ENCODE data around the gene SPTLC3.

SPTLC3 gene

DNA sequence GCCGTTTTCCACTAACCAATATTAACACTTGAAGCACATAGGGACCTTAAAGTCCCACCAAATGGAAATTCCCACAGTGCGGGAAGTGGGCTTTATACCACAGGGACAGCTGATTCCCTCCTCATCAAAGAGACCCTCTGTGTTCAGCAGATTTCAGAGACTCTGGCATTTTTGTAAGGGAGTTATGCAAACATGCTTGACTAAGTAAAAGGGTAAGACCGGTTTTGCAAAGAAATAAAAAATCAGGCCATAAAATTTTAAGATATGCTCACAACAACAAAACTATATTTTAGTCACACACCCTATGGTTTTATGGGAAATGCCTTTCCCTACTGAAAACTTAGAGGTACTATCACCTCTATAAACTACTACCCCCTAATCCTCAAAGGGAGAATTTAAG is 45.4 kb upstream of the SPTLC3 start:
- H3K4me1 ChIP-seq (ENCODE audit: control insufficient read depth, low read length), result no peaks in the 10 kb centered on the region
- no peaks in the 10 kb centered on the region for H3K36me3 ChIP-seq (ENCODE audit: control insufficient read depth, low read length)
- TF ChIP-seq, protein P1, sequence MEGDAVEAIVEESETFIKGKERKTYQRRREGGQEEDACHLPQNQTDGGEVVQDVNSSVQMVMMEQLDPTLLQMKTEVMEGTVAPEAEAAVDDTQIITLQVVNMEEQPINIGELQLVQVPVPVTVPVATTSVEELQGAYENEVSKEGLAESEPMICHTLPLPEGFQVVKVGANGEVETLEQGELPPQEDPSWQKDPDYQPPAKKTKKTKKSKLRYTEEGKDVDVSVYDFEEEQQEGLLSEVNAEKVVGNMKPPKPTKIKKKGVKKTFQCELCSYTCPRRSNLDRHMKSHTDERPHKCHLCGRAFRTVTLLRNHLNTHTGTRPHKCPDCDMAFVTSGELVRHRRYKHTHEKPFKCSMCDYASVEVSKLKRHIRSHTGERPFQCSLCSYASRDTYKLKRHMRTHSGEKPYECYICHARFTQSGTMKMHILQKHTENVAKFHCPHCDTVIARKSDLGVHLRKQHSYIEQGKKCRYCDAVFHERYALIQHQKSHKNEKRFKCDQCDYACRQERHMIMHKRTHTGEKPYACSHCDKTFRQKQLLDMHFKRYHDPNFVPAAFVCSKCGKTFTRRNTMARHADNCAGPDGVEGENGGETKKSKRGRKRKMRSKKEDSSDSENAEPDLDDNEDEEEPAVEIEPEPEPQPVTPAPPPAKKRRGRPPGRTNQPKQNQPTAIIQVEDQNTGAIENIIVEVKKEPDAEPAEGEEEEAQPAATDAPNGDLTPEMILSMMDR (IDR thresholded peaks at IDR 0.05; ENCODE audit: low read depth, low read length, poor library complexity, severe bottlenecking), result no peak
- no peak for TF ChIP-seq EZH2phosphoT487 (IDR thresholded peaks at IDR 0.05; ENCODE audit: borderline replicate concordance, low read length)
- no peak overlapping the region for H3K27ac ChIP-seq (ENCODE audit: low read depth, low read length)
- no peaks in the 10 kb centered on the region for H3K79me2 ChIP-seq (ENCODE audit: control insufficient read depth, low read length)
- no peak overlapping the region for H3K4me2 ChIP-seq (ENCODE audit: low read length)
- no peaks in the 10 kb centered on the region for H3F3A ChIP-seq (ENCODE audit: control insufficient read depth, insufficient read depth)
- no peaks in the 10 kb centered on the region for H3K9me2 ChIP-seq (replicated peaks; ENCODE audit: control insufficient read depth, low read length)
- no peak overlapping the region for H3K4me3 ChIP-seq (ENCODE audit: low read length)
- H4K20me1 ChIP-seq (ENCODE audit: control insufficient read depth, insufficient read depth, low read depth, low read length), result no peaks in the 10 kb centered on the region
- H3K27me3 ChIP-seq (ENCODE audit: control insufficient read depth, low read length), result no peaks in the 10 kb centered on the region
- H3K9me3 ChIP-seq (ENCODE audit: control insufficient read depth, insufficient read depth, low read length), result no peaks in the 10 kb centered on the region

DNA sequence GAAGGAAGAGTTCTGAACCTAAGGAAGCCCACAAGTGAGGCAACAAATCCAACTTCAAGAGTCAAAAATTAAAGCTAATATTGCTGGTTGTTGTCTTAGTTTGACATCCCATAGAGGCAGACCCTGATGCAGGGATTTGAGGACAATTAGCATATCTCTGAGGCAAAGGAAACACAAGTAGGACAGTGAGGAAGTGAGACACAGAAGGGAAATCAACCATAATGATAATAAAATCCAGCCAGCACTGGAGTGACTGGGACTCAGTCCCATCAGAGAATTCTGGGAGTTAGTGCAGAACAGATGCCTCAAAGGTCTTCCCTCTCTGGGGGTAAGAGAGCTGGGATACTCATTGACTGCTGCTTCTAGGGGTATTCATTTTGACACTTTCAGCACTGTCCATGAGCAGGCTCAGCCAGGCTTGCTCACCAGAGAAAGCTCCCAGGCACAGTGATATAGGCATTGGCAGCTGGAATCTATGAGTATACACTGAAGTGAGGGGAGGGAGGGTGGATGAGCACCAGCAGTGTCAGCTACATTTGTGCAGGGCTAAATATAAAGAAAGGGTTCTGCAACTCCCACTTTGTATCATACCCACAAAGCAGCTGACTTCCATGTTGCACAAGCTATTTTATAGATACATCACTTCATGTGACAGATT is 43.4 kb upstream of the SPTLC3 start:
- Histone ChIP-seq H4K20me1 (ENCODE audit: control insufficient read depth, insufficient read depth, low read depth, low read length) (no peaks in the 10 kb centered on the region), H3K36me3 (ENCODE audit: control insufficient read depth, low read length) (no peaks in the 10 kb centered on the region), H3K4me1 (ENCODE audit: control insufficient read depth, low read length) (no peaks in the 10 kb centered on the region)

DNA sequence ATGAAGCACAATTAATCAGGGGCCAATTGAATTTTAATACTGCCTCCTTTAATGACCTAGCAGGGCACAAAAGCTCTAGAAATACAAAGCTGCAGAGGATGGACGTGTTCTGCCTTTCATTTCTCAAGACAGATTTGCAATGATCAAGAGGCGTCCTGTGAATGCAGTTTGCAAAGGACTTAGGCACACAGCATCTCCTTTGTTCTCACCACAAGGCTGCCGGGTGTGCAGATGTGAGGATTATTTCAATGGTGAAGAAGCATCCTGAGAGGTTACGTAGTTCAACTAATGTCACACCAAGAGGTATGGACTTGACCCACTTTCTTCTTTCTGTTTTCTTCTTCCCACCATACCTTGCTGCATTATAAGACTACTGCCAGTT is 42.9 kb upstream of the SPTLC3 start:
- Histone ChIP-seq H3K9me3 (ENCODE audit: control insufficient read depth, insufficient read depth, low read length) (no peaks in the 10 kb centered on the region), H4K20me1 (ENCODE audit: control insufficient read depth, insufficient read depth, low read depth, low read length) (no peaks in the 10 kb centered on the region), H3K4me2 (ENCODE audit: low read length) (no peak overlapping the region), H3K36me3 (ENCODE audit: control insufficient read depth, low read length) (no peaks in the 10 kb centered on the region), H3K4me3 (ENCODE audit: low read length) (no peak overlapping the region), H3K27me3 (ENCODE audit: control insufficient read depth, low read length) (no peaks in the 10 kb centered on the region), H3K27ac (ENCODE audit: low read depth, low read length) (no peak overlapping the region), H3K9me2 (replicated peaks; ENCODE audit: control insufficient read depth, low read length) (no peaks in the 10 kb centered on the region), H3F3A (ENCODE audit: control insufficient read depth, insufficient read depth) (no peaks in the 10 kb centered on the region), H3K79me2 (ENCODE audit: control insufficient read depth, low read length) (no peaks in the 10 kb centered on the region), H3K4me1 (ENCODE audit: control insufficient read depth, low read length) (no peaks in the 10 kb centered on the region)
- TF ChIP-seq EZH2phosphoT487 (IDR thresholded peaks at IDR 0.05; ENCODE audit: borderline replicate concordance, low read length), result no peak
- TF ChIP-seq, protein P1 (IDR thresholded peaks at IDR 0.05; ENCODE audit: low read depth, low read length, poor library complexity, severe bottlenecking), result no peak

More for the DNA sequence above, 43.4 kb upstream of the SPTLC3 start:
- Histone ChIP-seq H3K79me2 (ENCODE audit: control insufficient read depth, low read length) (no peaks in the 10 kb centered on the region), H3K4me2 (ENCODE audit: low read length) (no peak overlapping the region), H3K9me3 (ENCODE audit: control insufficient read depth, insufficient read depth, low read length) (no peaks in the 10 kb centered on the region), H3K9me2 (replicated peaks; ENCODE audit: control insufficient read depth, low read length) (no peaks in the 10 kb centered on the region), H3K27me3 (ENCODE audit: control insufficient read depth, low read length) (no peaks in the 10 kb centered on the region), H3K27ac (ENCODE audit: low read depth, low read length) (no peak overlapping the region), H3F3A (ENCODE audit: control insufficient read depth, insufficient read depth) (no peaks in the 10 kb centered on the region), H3K4me3 (ENCODE audit: low read length) (no peak overlapping the region)
- TF ChIP-seq, protein P1 (IDR thresholded peaks at IDR 0.05; ENCODE audit: low read depth, low read length, poor library complexity, severe bottlenecking), result no peak
- TF ChIP-seq EZH2phosphoT487 (IDR thresholded peaks at IDR 0.05; ENCODE audit: borderline replicate concordance, low read length), result no peak
